Measurements from ENCODE around the gene REEP1. TPM values are rescaled to one million over a fixed set of nuclear protein-coding genes. Genes with fewer than 3 reads are reported as not detected.

REEP1 gene
- total RNA-seq, 4 donors from 2014 or later: 46.1 to 95.1 (median 74.9) TPM

GRCh38 chr2:86263956-86264355 lies 73.5 kb downstream of the REEP1 start:
- Histone ChIP-seq H3K4me3 (no peak overlapping the region), H3K4me1 (peaks cover 0 to 15% (median 11%) of the 10 kb centered on the region in 4 donors), H3K27ac (replicated peaks in 1 of 4) (peak overlapping the region; percentile 6 to 44 (median 36)), H3K36me3 (no peaks in the 10 kb centered on the region), H3K9me3 (no peaks in the 10 kb centered on the region), H3K27me3 (no peaks in the 10 kb centered on the region)
- DNase-seq (ENCODE audit: extremely low spot score): peak; percentile 84
- TF ChIP-seq POLR2A (IDR thresholded peaks at IDR 0.05; ENCODE audit: low read depth): no peak
- TF ChIP-seq POLR2AphosphoS5 (IDR thresholded peaks at IDR 0.05): no peak
- no peak for TF ChIP-seq CTCF (IDR thresholded peaks at IDR 0.05)
- TF ChIP-seq EP300 (IDR thresholded peaks at IDR 0.05): no peak
- intact Hi-C loops (cut with DNase I): no loop called here
- 68% methylated on average over 6 of the region's 6 CpGs for WGBS

GRCh38 chr2:86260978-86261377 lies 76.4 kb downstream of the REEP1 start:
- WGBS: 96% methylated on average over 2 of the region's 2 CpGs
- no peak overlapping the region for H3K4me3 ChIP-seq
- no peak overlapping the region for H3K27ac ChIP-seq (replicated peaks in 1 of 4)
- no peak for DNase-seq (ENCODE audit: extremely low spot score)
- no peaks in the 10 kb centered on the region for H3K9me3 ChIP-seq
- H3K27me3 ChIP-seq: no peaks in the 10 kb centered on the region
- peaks cover 0 to 3% (median 1%) of the 10 kb centered on the region in 4 donors for H3K36me3 ChIP-seq
- TF ChIP-seq EP300 (IDR thresholded peaks at IDR 0.05) (no peak), CTCF (IDR thresholded peaks at IDR 0.05) (no peak), POLR2A (IDR thresholded peaks at IDR 0.05; ENCODE audit: low read depth) (no peak), POLR2AphosphoS5 (IDR thresholded peaks at IDR 0.05) (no peak)
- H3K4me1 ChIP-seq: peaks cover 5 to 33% (median 28%) of the 10 kb centered on the region in 4 donors
- intact Hi-C loops (cut with DNase I): no loop called here

GRCh38 chr2:86258106-86258505 lies 79.3 kb downstream of the REEP1 start:
- 81% methylated on average over 2 of the region's 2 CpGs for WGBS
- intact Hi-C loops (cut with DNase I): no loop called here

GRCh38 chr2:86256982-86257381 lies 80.4 kb downstream of the REEP1 start:
- Histone ChIP-seq H3K36me3 (peaks cover 0 to 3% (median 1%) of the 10 kb centered on the region in 4 donors), H3K4me1 (peaks cover 32 to 57% (median 50%) of the 10 kb centered on the region in 4 donors), H3K27me3 (no peaks in the 10 kb centered on the region), H3K27ac (replicated peaks in 1 of 4) (peak overlapping the region; percentile 76 to 90 (median 80)), H3K9me3 (no peaks in the 10 kb centered on the region), H3K4me3 (no peak overlapping the region)
- TF ChIP-seq CTCF (IDR thresholded peaks at IDR 0.05) (no peak), EP300 (IDR thresholded peaks at IDR 0.05) (no peak), POLR2A (IDR thresholded peaks at IDR 0.05; ENCODE audit: low read depth) (no peak), POLR2AphosphoS5 (IDR thresholded peaks at IDR 0.05) (no peak)
- WGBS: 32% methylated on average over 3 of the region's 3 CpGs
- intact Hi-C loops (cut with DNase I): no loop called here
- no peak for DNase-seq (ENCODE audit: extremely low spot score)

More at GRCh38 chr2:86258106-86258505, 79.3 kb downstream of the REEP1 start:
- Histone ChIP-seq H3K27me3 (no peaks in the 10 kb centered on the region), H3K27ac (replicated peaks in 1 of 4) (no peak overlapping the region), H3K4me1 (peaks cover 27 to 45% (median 42%) of the 10 kb centered on the region in 4 donors), H3K36me3 (peaks cover 0 to 3% (median 1%) of the 10 kb centered on the region in 4 donors), H3K9me3 (no peaks in the 10 kb centered on the region), H3K4me3 (no peak overlapping the region)
- DNase-seq (ENCODE audit: extremely low spot score): no peak
- no peak for TF ChIP-seq POLR2AphosphoS5 (IDR thresholded peaks at IDR 0.05)
- TF ChIP-seq CTCF (IDR thresholded peaks at IDR 0.05): no peak
- no peak for TF ChIP-seq EP300 (IDR thresholded peaks at IDR 0.05)
- TF ChIP-seq POLR2A (IDR thresholded peaks at IDR 0.05; ENCODE audit: low read depth): no peak

- H3K27me3 ChIP-seq: no peaks in the 10 kb centered on the region
- no peaks in the 10 kb centered on the region for H3K9me3 ChIP-seq
- DNase-seq (ENCODE audit: extremely low spot score): no peak
- H3K4me3 ChIP-seq: no peak overlapping the region
- intact Hi-C loops (cut with DNase I): no loop called here
- peaks cover 0 to 3% (median 1%) of the 10 kb centered on the region in 4 donors for H3K36me3 ChIP-seq
- peaks cover 37 to 63% (median 56%) of the 10 kb centered on the region in 4 donors for H3K4me1 ChIP-seq
- whole genome bisulfite sequencing: 95% methylated on average over 4 of the region's 4 CpGs
- H3K27ac ChIP-seq (replicated peaks in 1 of 4): peak overlapping the region; percentile 76 to 90 (median 80)
- TF ChIP-seq POLR2A (IDR thresholded peaks at IDR 0.05; ENCODE audit: low read depth) (no peak), EP300 (IDR thresholded peaks at IDR 0.05) (no peak), CTCF (IDR thresholded peaks at IDR 0.05) (no peak), POLR2AphosphoS5 (IDR thresholded peaks at IDR 0.05) (no peak)
These were observed 81.1 kb downstream of the REEP1 start for GRCh38 chr2:86256300-86256699.

Data from esophagus muscularis mucosa (tissue), 4 donors.